Stomach (tissue), 9 donors: ENCODE measurements around the gene PCDHA2. TPM values are rescaled to one million over a fixed set of nuclear protein-coding genes. Genes with fewer than 3 reads are reported as not detected.

ENCODE experiments used
- DNase-seq, 2 donors: peaks; one replicate each; pipeline versions ENCODE4 v3.0.0 to v3.0.0-alpha.2; 2013 to 2019
- H3K27ac ChIP-seq, 5 donors: fragments of 200-600 bp in 4 of 5; sonication (generic) in 4 of 5; one replicate each; pipeline ENCODE4 v1.5.1; 2013 to 2019; ENCODE audit warnings: mild to moderate bottlenecking in 1 of 5, moderate library complexity in 1 of 5
- H3K27me3 ChIP-seq, 3 donors: fragments of 200-600 bp; sonication (generic); one replicate each; pipeline ENCODE4 v1.5.1; 2017 to 2019; ENCODE audit warnings: mixed run types in 1 of 3
- H3K36me3 ChIP-seq, 4 donors: fragments of 200-600 bp; sonication (generic); 1 replicate in 3 of 4; 2 replicates in 1 of 4; pipeline ENCODE4 v1.5.1; 2016 to 2019
- H3K4me1 ChIP-seq, 4 donors: fragments of 200-600 bp; sonication (generic); one replicate each; pipeline ENCODE4 v1.5.1; 2016 to 2019
- H3K4me3 ChIP-seq, 4 donors: fragments of 200-600 bp; sonication (generic) in 3 of 4; one replicate each; pipeline ENCODE4 v1.5.1; 2016 to 2019; ENCODE audit warnings: mild to moderate bottlenecking in 1 of 4
- H3K9me3 ChIP-seq, 4 donors: fragments of 200-600 bp; sonication (generic); one replicate each; pipeline ENCODE4 v1.5.1; 2016 to 2019
- CTCF ChIP-seq, 7 experiments: fragments of 450-650 bp in 4 of 7; fragments of 200-600 bp in 3 of 7; sonication (generic) in 3 of 7; IDR thresholded peaks; one replicate each; pipeline ENCODE4 v1.5.1; 2016 to 2019; ENCODE audit warnings: antibody characterized with exemption in 7 of 7, control low read depth in 2 of 7, mild to moderate bottlenecking in 1 of 7
- EP300 ChIP-seq: sonication (generic); formaldehyde crosslinking; IDR thresholded peaks from one replicate; pipeline ENCODE4 v1.6.1; 2017; ENCODE audit warnings: antibody characterized with exemption
- POLR2A ChIP-seq, 4 donors: fragments of 450-650 bp; IDR thresholded peaks; one replicate each; pipeline ENCODE4 v1.6.1; 2016; ENCODE audit warnings: antibody characterized with exemption in 4 of 4, control low read depth in 2 of 4, mild to moderate bottlenecking in 1 of 4, moderate library complexity in 1 of 4
- POLR2AphosphoS5 ChIP-seq, 3 donors: sonication (generic); formaldehyde crosslinking; IDR thresholded peaks; one replicate each; pipeline ENCODE4 v1.6.1; 2016; ENCODE audit warnings: antibody characterized with exemption in 3 of 3
- WGBS, 5 donors: extraction: QIAGEN DNeasy Blood & Tissue Kit in 3 of 5; methylation state at CpG; one replicate each; pipeline versions ENCODE4 v1.1.5 to v1.1.7; 2013 to 2018; 5-methylcytosine and 5-hydroxymethylcytosine counted together
- intact Hi-C: fragments of 100-400 bp; cut with DNase I; formaldehyde crosslinking; loops from one replicate; pipeline ENCODE4 v1.15.1; 2023; ENCODE audit warnings: low total_unique reads
- polyA plus RNA-seq, 3 donors: library from polyadenylated mRNA; stranded (reverse); fragments of 200-250 nt; gene quantifications; one replicate each; pipeline ENCODE4 v1.2.3, GENCODE V29; 2013
- total RNA-seq, 5 donors: library from RNA; depleted of rRNA; stranded (reverse); fragments of >200 nt; gene quantifications; one replicate each; pipeline versions ENCODE4 v1.1.0 to v1.2.3, GENCODE V29; 2014 to 2016
- donor health status: healthy with polysubstance abuse.
- donor health status: Bipolar disorder and iron deficiency.
- donor health status: healthy.

Gene PCDHA2
- total and polyA plus RNA-seq, 8 donors, result 0.55 to 1.7 TPM; not detected in 6

- WGBS, 5 donors, result 45 to 62% (median 49%) methylated on average over 42 to 103 of the region's 103 CpGs
- TF ChIP-seq EP300, result no peak
- TF ChIP-seq POLR2A (IDR thresholded peaks at IDR 0.05), result no peak
- H3K27me3 ChIP-seq, result peaks cover 0 to 60% (median 4%) of the 10 kb centered on the region in 3 donors
- H3K27ac ChIP-seq, result no peak overlapping the region
- DNase-seq, result no peak
- intact Hi-C loops, result no loop called here
- peaks cover 19 to 66% (median 40%) of the 10 kb centered on the region in 4 donors for H3K9me3 ChIP-seq
- no peaks in the 10 kb centered on the region for H3K36me3 ChIP-seq
- no peak overlapping the region for H3K4me3 ChIP-seq
- H3K4me1 ChIP-seq, result no peaks in the 10 kb centered on the region
Observed at GRCh38 chr5:140835622-140836510, 41.2 kb downstream of the PCDHA2 start.

- DNase-seq, result no peak
- no peaks in the 10 kb centered on the region for H3K4me1 ChIP-seq
- TF ChIP-seq CTCF (IDR thresholded peaks at IDR 0.05) (no peak), POLR2AphosphoS5 (IDR thresholded peaks at IDR 0.05) (no peak), POLR2A (IDR thresholded peaks at IDR 0.05) (no peak), EP300 (no peak)
- peaks cover 0 to 46% (median 6%) of the 10 kb centered on the region in 3 donors for H3K27me3 ChIP-seq
- intact Hi-C loops, result no loop called here
- WGBS, 5 donors, result 20 to 36% (median 26%) methylated on average over 21 to 47 of the region's 47 CpGs
- no peak within 1 kb of the TSS for H3K4me3 ChIP-seq
- no peaks in the 10 kb centered on the region for H3K36me3 ChIP-seq
- no peak within 1 kb of the TSS for H3K27ac ChIP-seq
- peaks cover 18 to 78% (median 46%) of the 10 kb centered on the region in 4 donors for H3K9me3 ChIP-seq
Observed at GRCh38 chr5:140840978-140841962, 46.6 kb downstream of the PCDHA2 start, which contains the start of gene PCDHA8. Gene PCDHA8 (plus strand): TSS chr5:140841187. CDS start chr5:140841322, 135 bp downstream.

- WGBS, 5 donors, result 49 to 64% (median 54%) methylated on average over 46 to 87 of the region's 87 CpGs; no CpG with 5 or more reads in 1 of the 5 donors
- peaks cover 13 to 77% (median 48%) of the 10 kb centered on the region in 4 donors for H3K9me3 ChIP-seq
- no peaks in the 10 kb centered on the region for H3K4me1 ChIP-seq
- DNase-seq, result no peak
- TF ChIP-seq POLR2AphosphoS5 (IDR thresholded peaks at IDR 0.05) (no peak), EP300 (no peak), CTCF (IDR thresholded peaks at IDR 0.05) (no peak), POLR2A (IDR thresholded peaks at IDR 0.05) (no peak)
- no peaks in the 10 kb centered on the region for H3K36me3 ChIP-seq
- intact Hi-C loops, result no loop called here
- no peak overlapping the region for H3K4me3 ChIP-seq
- peaks cover 0 to 48% (median 7%) of the 10 kb centered on the region in 3 donors for H3K27me3 ChIP-seq
- H3K27ac ChIP-seq, result no peak overlapping the region
Observed at GRCh38 chr5:140842798-140843733, 48.4 kb downstream of the PCDHA2 start.

Other genes starting within 250 kb of the PCDHA2 start
- 10 to 100 TPM in 1 of 5 donors, 1 to 10 TPM in 4; 2.7 to 15.1 (median 8.1) TPM for gene EIF4EBP3, start 247.2 kb upstream of the PCDHA2 start, total RNA-seq
- gene EIF4EBP3, start 247.2 kb upstream of the PCDHA2 start, polyA plus RNA-seq, result 10 to 100 TPM; 66.1 to 90.9 (median 80.2) TPM
- gene SRA1, start 237.4 kb upstream of the PCDHA2 start, total RNA-seq, result 10 to 100 TPM in 3 of 5 donors, 1 to 10 TPM in 1, not detected in 1; 1.8 to 26.8 (median 22.9) TPM
- gene SRA1, start 237.4 kb upstream of the PCDHA2 start, polyA plus RNA-seq, result 10 to 100 TPM; 37.7 to 51.0 (median 39.7) TPM
- 10 to 100 TPM in 3 of 5 donors, 1 to 10 TPM in 2; 5.4 to 40.8 (median 22.4) TPM for gene APBB3, start 230.3 kb upstream of the PCDHA2 start, total RNA-seq
- 10 to 100 TPM in 2 of 3 donors, 1 to 10 TPM in 1; 9.8 to 29.8 (median 11.0) TPM for gene APBB3, start 230.3 kb upstream of the PCDHA2 start, polyA plus RNA-seq
- gene SLC35A4, start 230.0 kb upstream of the PCDHA2 start, total RNA-seq, result 10 to 100 TPM; 11.4 to 62.0 (median 43.0) TPM
- 10 to 100 TPM; 30.4 to 47.7 (median 41.7) TPM for gene SLC35A4, start 230.0 kb upstream of the PCDHA2 start, polyA plus RNA-seq
- gene CD14, start 161.7 kb upstream of the PCDHA2 start, total RNA-seq, result 10 to 100 TPM in 4 of 5 donors, 1 to 10 TPM in 1; 8.5 to 99.8 (median 23.9) TPM
- 10 to 100 TPM; 17.0 to 45.6 (median 35.0) TPM for gene CD14, start 161.7 kb upstream of the PCDHA2 start, polyA plus RNA-seq
- 10 to 100 TPM in 2 of 5 donors, 1 to 10 TPM in 3; 4.0 to 40.8 (median 7.0) TPM for gene TMCO6, start 155.4 kb upstream of the PCDHA2 start, total RNA-seq
- gene TMCO6, start 155.4 kb upstream of the PCDHA2 start, polyA plus RNA-seq, result 10 to 100 TPM in 1 of 3 donors, 1 to 10 TPM in 2; 6.8 to 15.5 (median 7.9) TPM
- gene NDUFA2, start 147.2 kb upstream of the PCDHA2 start, total RNA-seq, result 100 to 1,000 TPM in 1 of 5 donors, 10 to 100 TPM in 4; 28.6 to 171 (median 42.3) TPM
- 100 to 1,000 TPM; 266 to 271 (median 271) TPM for gene NDUFA2, start 147.2 kb upstream of the PCDHA2 start, polyA plus RNA-seq
- 100 to 1,000 TPM in 1 of 5 donors, 10 to 100 TPM in 4; 69.4 to 155 (median 73.3) TPM for gene IK, start 147.0 kb upstream of the PCDHA2 start, total RNA-seq
- gene IK, start 147.0 kb upstream of the PCDHA2 start, polyA plus RNA-seq, result 10 to 100 TPM; 53.1 to 68.7 (median 61.4) TPM
- gene WDR55, start 129.9 kb upstream of the PCDHA2 start, total RNA-seq, result 10 to 100 TPM; 20.7 to 51.0 (median 31.0) TPM
- gene WDR55, start 129.9 kb upstream of the PCDHA2 start, polyA plus RNA-seq, result 10 to 100 TPM; 13.8 to 19.6 (median 17.8) TPM
- gene DND1, start 121.3 kb upstream of the PCDHA2 start, total RNA-seq, result 1 to 10 TPM in 2 of 5 donors, not detected in 3; 1.4 to 6.4 TPM
- gene DND1, start 121.3 kb upstream of the PCDHA2 start, polyA plus RNA-seq, result 1 to 10 TPM in 1 of 3 donors, under 1 TPM in 1, not detected in 1; 0.50 to 1.5 TPM
- gene HARS1, start 103.5 kb upstream of the PCDHA2 start, total RNA-seq, result 100 to 1,000 TPM in 1 of 5 donors, 10 to 100 TPM in 4; 22.9 to 117 (median 50.3) TPM
- gene HARS1, start 103.5 kb upstream of the PCDHA2 start, polyA plus RNA-seq, result 10 to 100 TPM; 46.1 to 53.4 (median 51.3) TPM
- gene HARS2, start 103.4 kb upstream of the PCDHA2 start, total RNA-seq, result 100 to 1,000 TPM in 1 of 5 donors, 10 to 100 TPM in 4; 37.5 to 155 (median 58.5) TPM
- gene HARS2, start 103.4 kb upstream of the PCDHA2 start, polyA plus RNA-seq, result 10 to 100 TPM; 13.1 to 17.9 (median 17.4) TPM
- 100 to 1,000 TPM in 1 of 5 donors, 10 to 100 TPM in 4; 30.7 to 143 (median 44.8) TPM for gene ZMAT2, start 94.4 kb upstream of the PCDHA2 start, total RNA-seq
- gene ZMAT2, start 94.4 kb upstream of the PCDHA2 start, polyA plus RNA-seq, result 10 to 100 TPM; 48.9 to 90.6 (median 58.2) TPM
- gene PCDHA1, start 8.7 kb upstream of the PCDHA2 start, total RNA-seq, result under 1 TPM in 1 of 5 donors, not detected in 4; 0.37 TPM
- not detected for gene PCDHA1, start 8.7 kb upstream of the PCDHA2 start, polyA plus RNA-seq
- 1 to 10 TPM in 1 of 5 donors, under 1 TPM in 2, not detected in 2; under 0.01 to 1.2 (median 0.55) TPM for gene PCDHA3, start 6.2 kb downstream of the PCDHA2 start, total RNA-seq
- gene PCDHA3, start 6.2 kb downstream of the PCDHA2 start, polyA plus RNA-seq, result under 1 TPM in 2 of 3 donors, not detected in 1; 0.06 to 0.08 TPM
- gene PCDHA4, start 12.2 kb downstream of the PCDHA2 start, total RNA-seq, result 1 to 10 TPM in 4 of 5 donors, not detected in 1; 1.0 to 2.6 (median 1.5) TPM
- under 1 TPM in 2 of 3 donors, not detected in 1; 0.08 to 0.25 TPM for gene PCDHA4, start 12.2 kb downstream of the PCDHA2 start, polyA plus RNA-seq
- 10 to 100 TPM in 1 of 5 donors, not detected in 4; 21.9 TPM for gene PCDHA5, start 26.8 kb downstream of the PCDHA2 start, total RNA-seq
- under 1 TPM in 2 of 3 donors, not detected in 1; 0.12 to 0.13 TPM for gene PCDHA5, start 26.8 kb downstream of the PCDHA2 start, polyA plus RNA-seq
- 1 to 10 TPM in 1 of 5 donors, under 1 TPM in 2, not detected in 2; 0.14 to 1.2 (median 0.18) TPM for gene PCDHA6, start 33.1 kb downstream of the PCDHA2 start, total RNA-seq
- under 1 TPM in 2 of 3 donors, not detected in 1; 0.06 to 0.31 TPM for gene PCDHA6, start 33.1 kb downstream of the PCDHA2 start, polyA plus RNA-seq
- 1 to 10 TPM in 1 of 5 donors, under 1 TPM in 1, not detected in 3; 0.92 to 1.4 TPM for gene PCDHA7, start 39.4 kb downstream of the PCDHA2 start, total RNA-seq
- under 1 TPM in 1 of 3 donors, not detected in 2; 0.18 TPM for gene PCDHA7, start 39.4 kb downstream of the PCDHA2 start, polyA plus RNA-seq
- gene PCDHA8, start 46.3 kb downstream of the PCDHA2 start, total RNA-seq, result under 1 TPM in 2 of 5 donors, not detected in 3; 0.18 to 0.29 TPM
- not detected for gene PCDHA8, start 46.3 kb downstream of the PCDHA2 start, polyA plus RNA-seq
- 1 to 10 TPM in 1 of 5 donors, under 1 TPM in 2, not detected in 2; 0.45 to 3.3 (median 0.73) TPM for gene PCDHA9, start 53.5 kb downstream of the PCDHA2 start, total RNA-seq
- under 1 TPM in 1 of 3 donors, not detected in 2; 0.03 TPM for gene PCDHA9, start 53.5 kb downstream of the PCDHA2 start, polyA plus RNA-seq
- 10 to 100 TPM in 2 of 5 donors, 1 to 10 TPM in 1, under 1 TPM in 2; under 0.01 to 26.3 (median 2.0) TPM for gene PCDHA10, start 61.0 kb downstream of the PCDHA2 start, total RNA-seq
- gene PCDHA10, start 61.0 kb downstream of the PCDHA2 start, polyA plus RNA-seq, result under 1 TPM in 2 of 3 donors, not detected in 1; 0.03 to 0.12 TPM
- 1 to 10 TPM in 1 of 5 donors, under 1 TPM in 1, not detected in 3; 0.45 to 1.1 TPM for gene PCDHA11, start 74.1 kb downstream of the PCDHA2 start, total RNA-seq
- under 1 TPM in 2 of 3 donors, not detected in 1; 0.03 to 0.19 TPM for gene PCDHA11, start 74.1 kb downstream of the PCDHA2 start, polyA plus RNA-seq
- 1 to 10 TPM in 1 of 5 donors, under 1 TPM in 1, not detected in 3; 0.55 to 2.2 TPM for gene PCDHA12, start 80.5 kb downstream of the PCDHA2 start, total RNA-seq
- under 1 TPM in 1 of 3 donors, not detected in 2; 0.05 TPM for gene PCDHA12, start 80.5 kb downstream of the PCDHA2 start, polyA plus RNA-seq
- gene PCDHA13, start 87.3 kb downstream of the PCDHA2 start, total RNA-seq, result 1 to 10 TPM in 2 of 5 donors, under 1 TPM in 2, not detected in 1; 0.14 to 4.3 (median 1.2) TPM
- gene PCDHA13, start 87.3 kb downstream of the PCDHA2 start, polyA plus RNA-seq, result under 1 TPM in 1 of 3 donors, not detected in 2; 0.61 TPM
- under 1 TPM in 1 of 5 donors, not detected in 4; 0.55 TPM for gene PCDHAC1, start 131.4 kb downstream of the PCDHA2 start, total RNA-seq
- under 1 TPM in 2 of 3 donors, not detected in 1; 0.03 to 0.15 TPM for gene PCDHAC1, start 131.4 kb downstream of the PCDHA2 start, polyA plus RNA-seq
- 1 to 10 TPM in 2 of 5 donors, under 1 TPM in 1, not detected in 2; 0.58 to 4.2 (median 2.6) TPM for gene PCDHAC2, start 171.6 kb downstream of the PCDHA2 start, total RNA-seq
- gene PCDHAC2, start 171.6 kb downstream of the PCDHA2 start, polyA plus RNA-seq, result under 1 TPM in 2 of 3 donors, not detected in 1; 0.05 to 0.19 TPM